HepG2 (cell line): Measurements from ENCODE around the gene SMARCB1. TPM values are rescaled to one million over a fixed set of nuclear protein-coding genes. Genes with fewer than 3 reads are reported as not detected.

Experiments
- ATAC-seq: fragments of 200-7000 bp; cut with Tn5 transposase; 3 replicates; pipeline ENCODE4 v1.9.1; 2020; ENCODE audit warnings: mild to moderate bottlenecking, moderate library complexity
- BruUV-seq: library from RNA; stranded (reverse); fragments of 400-500 nt; replicated peaks from 2 replicates; lab custom pipeline; 2021; lab: Mats Ljungman, UMichigan
- CTCF ChIA-PET: fragments of 300-600 bp; formaldehyde crosslinking; extraction: SDS; loops from one replicate; lab custom pipeline; 2021; ENCODE audit warnings: low total read pairs, inconsistent platforms, low intra/inter-chr PET ratio; lab: Yijun Ruan, JAX
- POLR2A ChIA-PET: fragments of 350-600 bp; sonication (Branson Sonifier 250); formaldehyde crosslinking; loops from one replicate; lab custom pipeline; 2020; ENCODE audit warnings: antibody characterized with exemption, inconsistent platforms; lab: Yijun Ruan, JAX
- DNase-seq: peaks from one replicate; pipeline ENCODE4 v3.0.0-alpha.2; 2015; ENCODE audit warnings: low spot score
- FAIRE-seq: peaks from 3 replicates; lab custom pipeline; 2011; peaks lifted over from hg19 to GRCh38; lab: Jason Lieb, UNC
- H2AFZ ChIP-seq: one replicate; pipeline ENCODE4 v1.6.1; 2011; ENCODE audit warnings: low read length, inconsistent platforms
- H3K27ac ChIP-seq: fragments of 300-600 bp; 3 replicates; pipeline ENCODE4 v1.8.0; 2011; ENCODE audit warnings: mixed run types, mild to moderate bottlenecking, mixed read lengths, low read length, inconsistent platforms; ENCODE audit not compliant: insufficient read depth; ENCODE audit errors: extremely low read length
- H3K27me3 ChIP-seq, 2 experiments: fragments of 200-600 bp in 1 of 2; 2 replicates in 1 of 2; 3 replicates in 1 of 2; pipeline versions ENCODE4 v1.6.0 to v1.8.0; 2011; ENCODE audit warnings: low read length in 2 of 2, mild to moderate bottlenecking in 2 of 2, moderate library complexity in 2 of 2, inconsistent platforms in 1 of 2; ENCODE audit not compliant: insufficient read depth in 2 of 2, control insufficient read depth in 1 of 2
- H3K36me3 ChIP-seq, 2 experiments: fragments of 200-600 bp in 1 of 2; replicated peaks in 1 of 2; 2 replicates in 1 of 2; 3 replicates in 1 of 2; pipeline versions ENCODE4 v1.5.1 to v1.8.0; 2011; ENCODE audit warnings: low read length in 2 of 2, inconsistent platforms in 1 of 2; ENCODE audit not compliant: insufficient read depth in 2 of 2, control insufficient read depth in 1 of 2
- H3K4me1 ChIP-seq: 2 replicates; pipeline ENCODE4 v1.5.1; 2012; ENCODE audit warnings: low read length, inconsistent platforms; ENCODE audit not compliant: insufficient read depth
- H3K4me2 ChIP-seq: 2 replicates; pipeline ENCODE4 v1.6.0; 2011; ENCODE audit warnings: low read depth, low read length, inconsistent platforms
- H3K4me3 ChIP-seq, 3 experiments: fragments of 200-600 bp in 1 of 3; sonication (generic), shearing (Covaris generic) in 1 of 3; replicated peaks in 1 of 3; 2 replicates each; pipeline ENCODE4 v1.5.1; 2011 to 2016; ENCODE audit warnings: low read length in 3 of 3, inconsistent platforms in 2 of 3, low read depth in 2 of 3, mild to moderate bottlenecking in 2 of 3, control low read depth in 1 of 3, mixed read lengths in 1 of 3; ENCODE audit not compliant: insufficient read depth in 1 of 3
- H3K79me2 ChIP-seq: one replicate; pipeline ENCODE4 v1.6.1; 2011; ENCODE audit warnings: low read length, inconsistent platforms; ENCODE audit not compliant: insufficient read depth
- H3K9ac ChIP-seq: 2 replicates; pipeline ENCODE4 v1.6.0; 2011; ENCODE audit warnings: mild to moderate bottlenecking, low read depth, low read length, inconsistent platforms; ENCODE audit not compliant: insufficient read depth
- H3K9me3 ChIP-seq: 2 replicates; pipeline ENCODE4 v1.5.1; 2012; ENCODE audit warnings: mild to moderate bottlenecking, low read length
- H4K20me1 ChIP-seq: 2 replicates; pipeline ENCODE4 v1.6.0; 2011; ENCODE audit warnings: inconsistent platforms, mild to moderate bottlenecking, low read length, moderate library complexity; ENCODE audit not compliant: insufficient read depth
- ARID5B ChIP-seq: IDR thresholded peaks from 2 replicates; pipeline ENCODE4 v1.4.0; 2020; ENCODE audit warnings: mild to moderate bottlenecking, missing genetic modification reagents
- CHD2 ChIP-seq: IDR thresholded peaks from 2 replicates; pipeline ENCODE4 v1.6.1; 2011; ENCODE audit warnings: low read depth, low read length, improper control_type of control experiment
- GZF1 ChIP-seq: sonication (generic); formaldehyde crosslinking; IDR thresholded peaks from 2 replicates; pipeline ENCODE4 v1.5.1; 2020; ENCODE audit warnings: mild to moderate bottlenecking, missing genetic modification reagents
- KDM1A ChIP-seq: IDR thresholded peaks from 2 replicates; pipeline ENCODE4 v1.6.1; 2016; ENCODE audit warnings: missing compliant biosample characterization
- SATB2 ChIP-seq: sonication (generic); formaldehyde crosslinking; IDR thresholded peaks from 2 replicates; pipeline ENCODE4 v1.5.0; 2020; ENCODE audit warnings: missing genetic modification reagents
- ZMYM3 ChIP-seq: sonication (generic); formaldehyde crosslinking; IDR thresholded peaks from 2 replicates; pipeline ENCODE4 v1.5.1; 2020; ENCODE audit warnings: mild to moderate bottlenecking, missing genetic modification reagents
- ZNF121 ChIP-seq: sonication (generic); formaldehyde crosslinking; IDR thresholded peaks from 2 replicates; pipeline ENCODE4 v1.5.0; 2020; ENCODE audit warnings: mild to moderate bottlenecking, missing genetic modification reagents
- WGBS: methylation state at CpG from one replicate; pipeline ENCODE4 v1.1.6; 2017; ENCODE audit warnings: low lambda C conversion rate; 5-methylcytosine and 5-hydroxymethylcytosine counted together
- in situ Hi-C: cut with HindIII; loops from 2 replicates; pipeline ENCODE4 v1.10.0; 2017; ENCODE audit warnings: low pct_unique_long_range_greater_than_20kb; ENCODE audit not compliant: extremely low pct_ligation_motif_present
- intact Hi-C: fragments of 100-400 bp; cut with micrococcal nuclease; formaldehyde crosslinking; loops from one replicate; pipeline ENCODE4 v1.10.0; 2022; ENCODE audit not compliant: unreplicated experiment
- polyA plus RNA-seq, 8 experiments: library from polyadenylated mRNA; depleted of rRNA in 3 of 8; stranded (reverse) in 7 of 8; unstranded in 1 of 8; fragments of >200 nt; fragmentation: Illumina TruSeq in 4 of 8; extraction: Trizol in 4 of 8; gene quantifications; 2 replicates each; pipeline versions ENCODE4 v1.2.1 to v1.2.3, GENCODE V29; 2011 to 2016; ENCODE audit warnings: low read depth in 4 of 8, missing spikeins in 1 of 8, mixed read lengths in 1 of 8; ENCODE audit not compliant: insufficient read depth in 1 of 8
- total RNA-seq, 5 experiments: library from RNA; depleted of rRNA; stranded (reverse); fragments of >200 nt; fragmentation: Illumina TruSeq; extraction: Trizol; gene quantifications; 2 replicates each; pipeline ENCODE4 v1.2.3, GENCODE V29; 2016; ENCODE audit warnings: low read depth in 1 of 5
- TF ChIP-seq, protein P1 (sequence below): sonication (generic); formaldehyde crosslinking; IDR thresholded peaks from 2 replicates; pipeline ENCODE4 v1.4.0; 2020; ENCODE audit warnings: missing genetic modification reagents
- TF ChIP-seq, protein P2 (sequence below), 2 experiments: fragments of 450-650 bp in 1 of 2; sonication (generic) in 1 of 2; formaldehyde crosslinking; IDR thresholded peaks; 2 replicates each; pipeline versions ENCODE4 v1.5.0 to v1.8.0; 2020 to 2022; ENCODE audit warnings: mild to moderate bottlenecking in 1 of 2, missing genetic modification reagents in 1 of 2

The SMARCB1 gene
- total and polyA plus RNA-seq, 2 of the 13 experiments (the other 11 are each of a cell fraction or from before 2014, with no cell fraction given): 74.0 to 166 TPM

DNA sequence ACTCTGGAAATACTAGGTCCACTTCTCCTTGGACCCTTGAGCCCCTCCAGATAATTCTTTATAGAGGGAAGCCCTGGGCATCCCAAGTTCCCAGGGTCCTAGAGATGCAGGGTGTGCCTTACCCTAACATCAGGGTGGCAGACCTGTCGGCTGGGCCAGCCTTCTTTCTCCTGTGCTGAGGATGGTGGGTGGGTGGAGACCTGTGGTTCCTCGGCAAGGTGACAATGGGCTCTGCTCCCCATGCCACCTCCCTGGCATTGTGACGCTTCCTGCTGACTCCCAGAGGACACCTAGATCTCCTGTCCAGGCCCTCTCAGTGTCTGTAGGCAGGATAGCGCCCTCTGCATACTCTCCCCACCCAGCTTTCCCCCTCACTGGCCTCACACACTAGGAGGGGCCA, 55.8 kb downstream of the SMARCB1 start:
- peaks cover 0 to 13% of the 10 kb centered on the region in 2 experiments; a peak in 2 of 5 replicates for H3K27me3 ChIP-seq
- no peak overlapping the region for H3K27ac ChIP-seq
- peaks cover 35% of the 10 kb centered on the region for H3K4me1 ChIP-seq
- H3K9ac ChIP-seq: no peak overlapping the region
- WGBS: 0% methylated on average over 1 of the region's 4 CpGs
- H3K4me2 ChIP-seq: no peak overlapping the region
- H2AFZ ChIP-seq: no peak overlapping the region
- H3K36me3 ChIP-seq: no peaks in the 10 kb centered on the region
- no peak; the same call in 2 of the 3 replicates for ATAC-seq
- CTCF ChIA-PET: no interaction called here
- no peak overlapping the region for H3K4me3 ChIP-seq
- DNase-seq: no peak
- no peak for FAIRE-seq
- H4K20me1 ChIP-seq: no peaks in the 10 kb centered on the region
- in situ Hi-C loops (loop anchor here (25.0 kb wide), 1 partner anchor 230 kb away; no protein-coding TSS in a partner anchor), intact Hi-C loops (no loop called here)
- H3K9me3 ChIP-seq: no peaks in the 10 kb centered on the region
- 0 out of 2 replicates have a peak, but pooled peaks have one; percentile 13 for TF ChIP-seq ZNF121 (CRISPR knock-in tag)
- TF ChIP-seq, protein P1, sequence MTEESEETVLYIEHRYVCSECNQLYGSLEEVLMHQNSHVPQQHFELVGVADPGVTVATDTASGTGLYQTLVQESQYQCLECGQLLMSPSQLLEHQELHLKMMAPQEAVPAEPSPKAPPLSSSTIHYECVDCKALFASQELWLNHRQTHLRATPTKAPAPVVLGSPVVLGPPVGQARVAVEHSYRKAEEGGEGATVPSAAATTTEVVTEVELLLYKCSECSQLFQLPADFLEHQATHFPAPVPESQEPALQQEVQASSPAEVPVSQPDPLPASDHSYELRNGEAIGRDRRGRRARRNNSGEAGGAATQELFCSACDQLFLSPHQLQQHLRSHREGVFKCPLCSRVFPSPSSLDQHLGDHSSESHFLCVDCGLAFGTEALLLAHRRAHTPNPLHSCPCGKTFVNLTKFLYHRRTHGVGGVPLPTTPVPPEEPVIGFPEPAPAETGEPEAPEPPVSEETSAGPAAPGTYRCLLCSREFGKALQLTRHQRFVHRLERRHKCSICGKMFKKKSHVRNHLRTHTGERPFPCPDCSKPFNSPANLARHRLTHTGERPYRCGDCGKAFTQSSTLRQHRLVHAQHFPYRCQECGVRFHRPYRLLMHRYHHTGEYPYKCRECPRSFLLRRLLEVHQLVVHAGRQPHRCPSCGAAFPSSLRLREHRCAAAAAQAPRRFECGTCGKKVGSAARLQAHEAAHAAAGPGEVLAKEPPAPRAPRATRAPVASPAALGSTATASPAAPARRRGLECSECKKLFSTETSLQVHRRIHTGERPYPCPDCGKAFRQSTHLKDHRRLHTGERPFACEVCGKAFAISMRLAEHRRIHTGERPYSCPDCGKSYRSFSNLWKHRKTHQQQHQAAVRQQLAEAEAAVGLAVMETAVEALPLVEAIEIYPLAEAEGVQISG (CRISPR knock-in tag): no peak
- POLR2A ChIA-PET: interaction anchor here (0.6 kb wide), 1 partner anchor 14 kb away, joined by 3 read pairs; no protein-coding TSS in a partner anchor
- H3K79me2 ChIP-seq: no peaks in the 10 kb centered on the region
- no TSS peak for BruUV-seq

GRCh38 chr22:23844739-23845202, 58.0 kb downstream of the SMARCB1 start:
- POLR2A ChIA-PET: interaction anchor here (1.5 to 3.0 kb wide), 4 partner anchors 13 to 77 kb away, joined by 4 to 16 read pairs (median 10); partner anchors contain the start of genes CHCHD10, MMP11 and SLC2A11
- WGBS: 42% methylated on average over 8 of the region's 8 CpGs
- H2AFZ ChIP-seq: no peak overlapping the region
- no peak overlapping the region for H3K4me3 ChIP-seq
- no peaks in the 10 kb centered on the region for H3K36me3 ChIP-seq
- no peak overlapping the region for H3K27ac ChIP-seq
- in situ Hi-C loops: loop anchor here (5.0 to 25.0 kb wide), 2 partner anchors 62 to 232 kb away; no protein-coding TSS in a partner anchor
- BruUV-seq: no TSS peak
- H3K9ac ChIP-seq: no peak overlapping the region
- CTCF ChIA-PET: no interaction called here
- DNase-seq (no peak), FAIRE-seq (no peak), ATAC-seq (no peak)
- H3K4me1 ChIP-seq: peaks cover 52% of the 10 kb centered on the region
- no peaks in the 10 kb centered on the region for H3K79me2 ChIP-seq
- intact Hi-C loops: loop anchor here (5.0 kb wide), 1 partner anchor 77 kb away; the partner anchor contains the start of gene CHCHD10
- H4K20me1 ChIP-seq: no peaks in the 10 kb centered on the region
- H3K9me3 ChIP-seq: no peaks in the 10 kb centered on the region
- H3K4me2 ChIP-seq: 0 out of 2 replicates have a peak overlapping the region, but pooled peaks have one; percentile 21
- peaks cover 2 to 13% of the 10 kb centered on the region in 2 experiments; a peak in 2 of 5 replicates for H3K27me3 ChIP-seq
- TF ChIP-seq CHD2 (no peak), ARID5B (CRISPR knock-in tag) (no peak), SATB2 (CRISPR knock-in tag) (no peak), KDM1A (0 out of 2 replicates have a peak, but pooled peaks have one; percentile 15), GZF1 (CRISPR knock-in tag) (no peak), ZMYM3 (CRISPR knock-in tag) (peak; percentile 85)
- TF ChIP-seq, protein P2, sequence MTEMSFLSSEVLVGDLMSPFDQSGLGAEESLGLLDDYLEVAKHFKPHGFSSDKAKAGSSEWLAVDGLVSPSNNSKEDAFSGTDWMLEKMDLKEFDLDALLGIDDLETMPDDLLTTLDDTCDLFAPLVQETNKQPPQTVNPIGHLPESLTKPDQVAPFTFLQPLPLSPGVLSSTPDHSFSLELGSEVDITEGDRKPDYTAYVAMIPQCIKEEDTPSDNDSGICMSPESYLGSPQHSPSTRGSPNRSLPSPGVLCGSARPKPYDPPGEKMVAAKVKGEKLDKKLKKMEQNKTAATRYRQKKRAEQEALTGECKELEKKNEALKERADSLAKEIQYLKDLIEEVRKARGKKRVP (CRISPR knock-in tag; IDR thresholded peaks at IDR 0.05): no peak
